H1 (cell line): Measurements from ENCODE around the gene CC2D2A. TPM values are rescaled to one million over a fixed set of nuclear protein-coding genes. Genes with fewer than 3 reads are reported as not detected.

Source experiments
- CTCF ChIA-PET: fragments of 300-600 bp; sonication (Branson Sonifier 250); formaldehyde crosslinking; loops from one replicate; lab custom pipeline; 2021; ENCODE audit not compliant: partially characterized antibody; lab: Charles Lee
- POLR2A ChIA-PET: fragments of 300-600 bp; sonication (Branson Sonifier 250); formaldehyde crosslinking; loops from one replicate; lab custom pipeline; 2021; ENCODE audit warnings: inconsistent platforms; ENCODE audit not compliant: partially characterized antibody; lab: Charles Lee
- DNase-seq, 2 experiments: peaks; one replicate each; pipeline versions ENCODE4 v3.0.0 to v3.0.0-alpha.2; 2010 to 2022; ENCODE audit warnings: low spot score in 2 of 2, low read depth in 1 of 2, mixed read lengths in 1 of 2
- FAIRE-seq: peaks from 2 replicates; lab custom pipeline; 2011; peaks lifted over from hg19 to GRCh38; lab: Jason Lieb, UNC
- H2AFZ ChIP-seq: 2 replicates; pipeline ENCODE4 v1.8.1; 2012; ENCODE audit warnings: low read length, inconsistent platforms
- H2AK5ac ChIP-seq: 2 replicates; pipeline ENCODE4 v1.6.1; 2013; ENCODE audit warnings: low read depth, low read length
- H2BK120ac ChIP-seq: replicated peaks from 2 replicates; pipeline ENCODE3; 2013; ENCODE audit warnings: low read depth, low read length, inconsistent platforms
- H2BK12ac ChIP-seq: 2 replicates; pipeline ENCODE4 v1.6.1; 2013; ENCODE audit warnings: low read depth, low read length
- H2BK15ac ChIP-seq: 2 replicates; pipeline ENCODE4 v1.6.1; 2013; ENCODE audit warnings: low read length
- H2BK20ac ChIP-seq: 2 replicates; pipeline ENCODE4 v1.6.1; 2013; ENCODE audit warnings: low read length
- H2BK5ac ChIP-seq: 2 replicates; pipeline ENCODE4 v1.6.1; 2013; ENCODE audit warnings: low read depth, low read length
- H3K14ac ChIP-seq: 2 replicates; pipeline ENCODE4 v1.6.1; 2013; ENCODE audit warnings: inconsistent platforms; ENCODE audit not compliant: insufficient read length
- H3K18ac ChIP-seq: 2 replicates; pipeline ENCODE4 v1.6.1; 2013; ENCODE audit warnings: low read length; ENCODE audit errors: extremely low read depth
- H3K23ac ChIP-seq: 2 replicates; pipeline ENCODE4 v1.6.1; 2013; ENCODE audit warnings: inconsistent platforms; ENCODE audit not compliant: insufficient read length
- H3K23me2 ChIP-seq: 2 replicates; pipeline ENCODE4 v1.6.1; 2013; ENCODE audit warnings: low read depth, low read length
- H3K27ac ChIP-seq: 2 replicates; pipeline ENCODE4 v1.6.1; 2011; ENCODE audit warnings: low read depth, low read length, inconsistent platforms
- H3K27me3 ChIP-seq, 4 experiments: replicated peaks in 1 of 4; 1 replicate in 1 of 4; 2 replicates in 3 of 4; pipeline versions ENCODE4 v1.6.1 to v1.8.1; 2011 to 2013; ENCODE audit warnings: low read length in 3 of 4, mild to moderate bottlenecking in 3 of 4, inconsistent platforms in 2 of 4, mixed read lengths in 2 of 4, moderate library complexity in 1 of 4; ENCODE audit not compliant: control insufficient read depth in 3 of 4, insufficient read depth in 3 of 4; ENCODE audit errors: extremely low read depth in 1 of 4
- H3K36me3 ChIP-seq, 4 experiments: 2 replicates each; pipeline versions ENCODE4 v1.6.1 to v1.8.1; 2011 to 2013; ENCODE audit warnings: mild to moderate bottlenecking in 4 of 4, low read length in 3 of 4, moderate library complexity in 2 of 4, control low read depth in 1 of 4, inconsistent platforms in 1 of 4; ENCODE audit not compliant: insufficient read depth in 4 of 4, control insufficient read depth in 2 of 4
- H3K4ac ChIP-seq: replicated peaks from 2 replicates; pipeline ENCODE3; 2013; ENCODE audit warnings: low read length, low read depth, mixed read lengths, inconsistent platforms; ENCODE audit not compliant: insufficient read length
- H3K4me1 ChIP-seq, 4 experiments: replicated peaks in 1 of 4; 1 replicate in 1 of 4; 2 replicates in 3 of 4; pipeline versions ENCODE4 v1.6.1 to v1.8.1; 2011 to 2013; ENCODE audit warnings: low read length in 3 of 4, inconsistent platforms in 2 of 4, mixed read lengths in 1 of 4; ENCODE audit not compliant: insufficient read depth in 4 of 4, control insufficient read depth in 3 of 4
- H3K4me2 ChIP-seq, 2 experiments: 2 replicates each; pipeline versions ENCODE4 v1.6.1 to v1.8.1; 2011 to 2013; ENCODE audit warnings: low read depth in 2 of 2, low read length in 2 of 2, control low read depth in 1 of 2, inconsistent platforms in 1 of 2, mild to moderate bottlenecking in 1 of 2; ENCODE audit not compliant: insufficient read depth in 1 of 2
- H3K4me3 ChIP-seq, 4 experiments: fragments of 200-600, 300-600 bp in 1 of 4; sonication (generic), shearing (Covaris generic), sonication (Bioruptor Twin) in 1 of 4; 2 replicates each; pipeline versions ENCODE4 v1.5.1 to v1.8.1; 2011 to 2016; ENCODE audit warnings: low read length in 4 of 4, low read depth in 3 of 4, control low read depth in 2 of 4, inconsistent platforms in 2 of 4, mild to moderate bottlenecking in 2 of 4, mixed read lengths in 1 of 4, moderate library complexity in 1 of 4; ENCODE audit not compliant: insufficient read depth in 2 of 4; ENCODE audit errors: extremely low read depth in 1 of 4
- H3K56ac ChIP-seq: replicated peaks from 2 replicates; pipeline ENCODE3; 2013; ENCODE audit warnings: low read depth, mild to moderate bottlenecking, mixed read lengths, low read length, inconsistent platforms; ENCODE audit not compliant: insufficient read length
- H3K79me1 ChIP-seq: 2 replicates; pipeline ENCODE4 v1.6.1; 2013; ENCODE audit warnings: low read depth, low read length, control low read depth
- H3K79me2 ChIP-seq, 2 experiments: 2 replicates each; pipeline versions ENCODE4 v1.6.1 to v1.8.1; 2012 to 2013; ENCODE audit warnings: low read length in 2 of 2, mild to moderate bottlenecking in 2 of 2, inconsistent platforms in 1 of 2; ENCODE audit not compliant: insufficient read depth in 2 of 2, control insufficient read depth in 1 of 2
- H3K9ac ChIP-seq, 4 experiments: replicated peaks in 1 of 4; 1 replicate in 1 of 4; 2 replicates in 3 of 4; pipeline versions ENCODE4 v1.6.1 to v1.8.1; 2011 to 2013; ENCODE audit warnings: low read depth in 3 of 4, low read length in 3 of 4, control low read depth in 2 of 4, mild to moderate bottlenecking in 2 of 4, moderate library complexity in 2 of 4, inconsistent platforms in 1 of 4; ENCODE audit errors: extremely low read depth in 1 of 4
- H3K9me3 ChIP-seq, 2 experiments: 2 replicates each; pipeline versions ENCODE4 v1.6.1 to v1.8.1; 2012 to 2013; ENCODE audit warnings: mild to moderate bottlenecking in 2 of 2, moderate library complexity in 2 of 2, control low read depth in 1 of 2, inconsistent platforms in 1 of 2, low read depth in 1 of 2, low read length in 1 of 2, mixed read lengths in 1 of 2; ENCODE audit not compliant: insufficient read depth in 2 of 2
- H4K20me1 ChIP-seq, 2 experiments: replicated peaks in 1 of 2; 2 replicates each; pipeline versions ENCODE3 to v1.8.1; 2011 to 2013; ENCODE audit warnings: inconsistent platforms in 2 of 2, low read length in 2 of 2, mild to moderate bottlenecking in 1 of 2; ENCODE audit not compliant: insufficient read depth in 2 of 2, control insufficient read depth in 1 of 2
- H4K5ac ChIP-seq: 2 replicates; pipeline ENCODE4 v1.6.1; 2013; ENCODE audit warnings: low read length, low read depth, mixed read lengths, inconsistent platforms; ENCODE audit not compliant: insufficient read length
- H4K8ac ChIP-seq: 2 replicates; pipeline ENCODE4 v1.8.0; 2013; ENCODE audit warnings: mild to moderate bottlenecking, moderate library complexity, low read length, inconsistent platforms; ENCODE audit not compliant: insufficient read depth; ENCODE audit errors: extremely low read depth
- H4K91ac ChIP-seq: replicated peaks from 2 replicates; pipeline ENCODE3; 2013; ENCODE audit warnings: low read length, mixed read lengths, inconsistent platforms; ENCODE audit not compliant: insufficient read length
- TAF1 ChIP-seq: IDR thresholded peaks from 2 replicates; pipeline ENCODE4 v1.6.1; 2011; ENCODE audit warnings: mild to moderate bottlenecking, low read depth, low read length
- WGBS, 2 experiments: shearing (Covaris generic) in 1 of 2; methylation state at CpG; one replicate each; pipeline versions ENCODE4 v1.1.6 to v1.1.7; 2013 to 2015; ENCODE audit warnings: low lambda C conversion rate in 2 of 2, mixed read lengths in 2 of 2, inconsistent platforms in 1 of 2, low coverage in 1 of 2, missing lambda C conversion rate in 1 of 2; ENCODE audit not compliant: insufficient replicate concordance in 2 of 2, insufficient coverage in 1 of 2, insufficient read length in 1 of 2; ENCODE audit errors: extremely low coverage in 1 of 2, missing lambda C conversion rate in 1 of 2; 5-methylcytosine and 5-hydroxymethylcytosine counted together
- polyA plus RNA-seq, 7 experiments: library from polyadenylated mRNA; depleted of rRNA in 3 of 7; stranded (reverse) in 5 of 7; unstranded in 2 of 7; fragments of >200 nt in 5 of 7; fragments of 200-250 nt in 2 of 7; gene quantifications; 1 replicate in 5 of 7; 2 replicates in 1 of 7; 4 replicates in 1 of 7; pipeline versions ENCODE4 v1.2.1 to v1.2.3, GENCODE V29; 2011 to 2013; ENCODE audit warnings: missing spikeins in 2 of 7, mixed read lengths in 2 of 7
- total RNA-seq: library from RNA; stranded (reverse); fragmentation: NEBNext Ultra II Directional; extraction: Animal tissue kit (Norgen Biotek cat#: 25700); gene quantifications from 2 replicates; pipeline ENCODE4 v1.2.1, GENCODE V29; 2021

The CC2D2A gene
- total and polyA plus RNA-seq, 2 of the 8 experiments (the other 6 are each of a cell fraction or from before 2014, with no cell fraction given), result 11.0 to 12.2 TPM

GRCh38 chr4:15542760-15543159 lies 73.1 kb downstream of the CC2D2A start:
- 78% methylated on average over 6 of the region's 7 CpGs; no CpG with 5 or more reads in 1 of the 2 experiments for WGBS, 2 experiments
- no peak overlapping the region for H4K5ac ChIP-seq
- H2BK120ac ChIP-seq, result no peak overlapping the region
- DNase-seq, result no peak
- H3K9me3 ChIP-seq, result no peaks in the 10 kb centered on the region
- no peaks in the 10 kb centered on the region for H3K23me2 ChIP-seq
- H3K23ac ChIP-seq, result no peak overlapping the region
- H4K20me1 ChIP-seq, result no peaks in the 10 kb centered on the region
- H3K56ac ChIP-seq, result no peak overlapping the region
- no peak overlapping the region for H3K27ac ChIP-seq
- no peak for TF ChIP-seq TAF1
- H3K79me2 ChIP-seq, result no peaks in the 10 kb centered on the region
- H2BK12ac ChIP-seq, result no peak overlapping the region
- no peak overlapping the region for H2BK20ac ChIP-seq
- H3K4me3 ChIP-seq, result no peak overlapping the region
- H3K36me3 ChIP-seq, result peaks cover 0 to 4% (median 2%) of the 10 kb centered on the region in 4 experiments; a peak in 3 of 8 replicates
- no peak overlapping the region for H3K9ac ChIP-seq
- CTCF ChIA-PET, result interaction anchor here (1.7 kb wide), 1 partner anchor 35 kb away, joined by 3 read pairs; no protein-coding TSS in a partner anchor
- no peaks in the 10 kb centered on the region for H3K27me3 ChIP-seq
- H2BK15ac ChIP-seq, result no peak overlapping the region
- H4K8ac ChIP-seq, result no peak overlapping the region
- H2BK5ac ChIP-seq, result no peak overlapping the region
- H4K91ac ChIP-seq, result no peak overlapping the region
- POLR2A ChIA-PET, result no interaction called here
- H3K4ac ChIP-seq, result no peak overlapping the region
- H3K79me1 ChIP-seq, result no peaks in the 10 kb centered on the region
- H3K18ac ChIP-seq, result no peak overlapping the region; the same call in 1 of the 2 replicates
- no peak overlapping the region for H3K4me2 ChIP-seq
- no peak overlapping the region for H3K14ac ChIP-seq
- no peak for FAIRE-seq
- no peak overlapping the region for H2AK5ac ChIP-seq
- H3K4me1 ChIP-seq, result peaks cover 0 to 11% (median 6%) of the 10 kb centered on the region in 4 experiments; a peak in 3 of 7 replicates
- H2AFZ ChIP-seq, result no peak overlapping the region
